Upper lobe of left lung (tissue), 6 donors: ENCODE results near the gene TASOR2. TPM values are rescaled to one million over a fixed set of nuclear protein-coding genes. Genes with fewer than 3 reads are reported as not detected.
A peak's percentile ranks its signal among the peaks of the same experiment; 100 is the strongest.

Experiments
- ATAC-seq, 2 donors: fragments of 200-7000 bp; cut with Tn5 transposase; one replicate each; pipeline ENCODE4 v1.9.1; 2022; ENCODE audit warnings: mild to moderate bottlenecking in 2 of 2, moderate library complexity in 2 of 2; ENCODE audit not compliant: low FRiP score in 2 of 2
- DNase-seq, 2 donors: peaks; one replicate each; pipeline ENCODE4 v3.0.0-alpha.2; 2019 to 2020
- H3K27ac ChIP-seq, 4 donors: fragments of 200-600 bp; sonication (generic); one replicate each; pipeline ENCODE4 v1.5.1; 2016 to 2019
- H3K27me3 ChIP-seq, 4 donors: fragments of 200-600 bp; sonication (generic); one replicate each; pipeline ENCODE4 v1.5.1; 2017 to 2019
- H3K36me3 ChIP-seq, 4 donors: fragments of 200-600 bp; sonication (generic); one replicate each; pipeline ENCODE4 v1.5.1; 2016 to 2019
- H3K4me1 ChIP-seq, 4 donors: fragments of 200-600 bp; sonication (generic); one replicate each; pipeline ENCODE4 v1.5.1; 2018 to 2019
- H3K4me3 ChIP-seq, 4 donors: fragments of 200-600 bp; sonication (generic); one replicate each; pipeline ENCODE4 v1.5.1; 2017 to 2019; ENCODE audit warnings: mild to moderate bottlenecking in 2 of 4, moderate library complexity in 1 of 4
- H3K9me3 ChIP-seq, 4 donors: fragments of 200-600 bp; sonication (generic); one replicate each; pipeline ENCODE4 v1.5.1; 2018 to 2019
- EP300 ChIP-seq, 4 donors: sonication (generic); formaldehyde crosslinking; IDR thresholded peaks; one replicate each; pipeline ENCODE4 v1.5.1; 2017; ENCODE audit warnings: antibody characterized with exemption in 4 of 4, control low read depth in 2 of 4
- POLR2A ChIP-seq, 4 donors: fragments of 450-650 bp; IDR thresholded peaks; one replicate each; pipeline ENCODE4 v1.5.1; 2016 to 2017; ENCODE audit warnings: antibody characterized with exemption in 4 of 4, mild to moderate bottlenecking in 2 of 4
- POLR2AphosphoS5 ChIP-seq, 2 donors: sonication (generic); formaldehyde crosslinking; IDR thresholded peaks; one replicate each; pipeline ENCODE4 v1.5.1; 2017; ENCODE audit warnings: antibody characterized with exemption in 2 of 2
- WGBS, 2 donors: methylation state at CpG; one replicate each; pipeline ENCODE4 v1.1.5; 2017 to 2018; 5-methylcytosine and 5-hydroxymethylcytosine counted together
- total RNA-seq, 6 donors: library from RNA; depleted of rRNA in 4 of 6; stranded (reverse); fragments of >200 nt in 4 of 6; gene quantifications; one replicate each; pipeline versions ENCODE4 v1.1.0 to v1.2.1, GENCODE V29; 2016 to 2021
- TF ChIP-seq, protein P1 (sequence below), 6 experiments: fragments of 450-650 bp in 4 of 6; fragments of 200-600 bp in 2 of 6; sonication (generic) in 2 of 6; IDR thresholded peaks; one replicate each; pipeline ENCODE4 v1.5.1; 2016 to 2019; ENCODE audit warnings: antibody characterized with exemption in 6 of 6
- donor health status: DM: no; HTN: no; CAD: no; lungs with moderate emphysema.
- donor health status: DM: no; HTN: yes; CAD: no; lungs with severe emphysema.

TASOR2 gene
- total RNA-seq, 6 donors from 2014 or later = 26.2 to 124 (median 65.3) TPM

DNA sequence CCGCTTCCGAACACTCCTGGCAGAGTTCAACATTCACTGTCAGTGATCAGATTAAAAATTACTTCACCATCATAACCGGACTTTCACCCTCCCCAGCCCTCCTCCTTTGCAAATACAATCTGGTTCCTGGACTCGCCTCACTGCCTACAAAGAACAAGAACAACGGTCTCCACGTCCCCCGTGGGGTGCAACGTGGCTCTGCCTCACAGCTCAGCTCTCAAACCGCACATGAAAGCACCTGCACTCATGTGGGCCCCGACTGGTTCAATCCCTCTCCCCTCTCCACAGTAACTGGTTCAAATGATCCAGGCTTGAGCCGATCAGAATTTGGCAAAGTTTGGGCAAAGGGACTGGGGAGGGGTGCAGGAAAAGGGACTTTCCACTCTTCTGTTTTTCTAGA is 39.3 kb upstream of the TASOR2 start:
- H3K27me3 ChIP-seq = no peaks in the 10 kb centered on the region
- DNase-seq (no peak), ATAC-seq (peak in 1 of 2 donors; percentile 23)
- H3K4me1 ChIP-seq = no peaks in the 10 kb centered on the region
- peak overlapping the region in 1 of 4 donors; percentile 32 for H3K27ac ChIP-seq
- no peak for TF ChIP-seq POLR2A (IDR thresholded peaks at IDR 0.05)
- no peak for TF ChIP-seq POLR2AphosphoS5 (IDR thresholded peaks at IDR 0.05)
- TF ChIP-seq, protein P1, sequence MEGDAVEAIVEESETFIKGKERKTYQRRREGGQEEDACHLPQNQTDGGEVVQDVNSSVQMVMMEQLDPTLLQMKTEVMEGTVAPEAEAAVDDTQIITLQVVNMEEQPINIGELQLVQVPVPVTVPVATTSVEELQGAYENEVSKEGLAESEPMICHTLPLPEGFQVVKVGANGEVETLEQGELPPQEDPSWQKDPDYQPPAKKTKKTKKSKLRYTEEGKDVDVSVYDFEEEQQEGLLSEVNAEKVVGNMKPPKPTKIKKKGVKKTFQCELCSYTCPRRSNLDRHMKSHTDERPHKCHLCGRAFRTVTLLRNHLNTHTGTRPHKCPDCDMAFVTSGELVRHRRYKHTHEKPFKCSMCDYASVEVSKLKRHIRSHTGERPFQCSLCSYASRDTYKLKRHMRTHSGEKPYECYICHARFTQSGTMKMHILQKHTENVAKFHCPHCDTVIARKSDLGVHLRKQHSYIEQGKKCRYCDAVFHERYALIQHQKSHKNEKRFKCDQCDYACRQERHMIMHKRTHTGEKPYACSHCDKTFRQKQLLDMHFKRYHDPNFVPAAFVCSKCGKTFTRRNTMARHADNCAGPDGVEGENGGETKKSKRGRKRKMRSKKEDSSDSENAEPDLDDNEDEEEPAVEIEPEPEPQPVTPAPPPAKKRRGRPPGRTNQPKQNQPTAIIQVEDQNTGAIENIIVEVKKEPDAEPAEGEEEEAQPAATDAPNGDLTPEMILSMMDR (IDR thresholded peaks at IDR 0.05) = no peak
- no peak for TF ChIP-seq EP300 (IDR thresholded peaks at IDR 0.05)
- H3K4me3 ChIP-seq = no peak overlapping the region
- no peaks in the 10 kb centered on the region for H3K9me3 ChIP-seq
- WGBS, 2 donors = 67 to 83% methylated on average over 11 of the region's 11 CpGs
- peaks cover 11 to 62% (median 23%) of the 10 kb centered on the region in 4 donors for H3K36me3 ChIP-seq

DNA sequence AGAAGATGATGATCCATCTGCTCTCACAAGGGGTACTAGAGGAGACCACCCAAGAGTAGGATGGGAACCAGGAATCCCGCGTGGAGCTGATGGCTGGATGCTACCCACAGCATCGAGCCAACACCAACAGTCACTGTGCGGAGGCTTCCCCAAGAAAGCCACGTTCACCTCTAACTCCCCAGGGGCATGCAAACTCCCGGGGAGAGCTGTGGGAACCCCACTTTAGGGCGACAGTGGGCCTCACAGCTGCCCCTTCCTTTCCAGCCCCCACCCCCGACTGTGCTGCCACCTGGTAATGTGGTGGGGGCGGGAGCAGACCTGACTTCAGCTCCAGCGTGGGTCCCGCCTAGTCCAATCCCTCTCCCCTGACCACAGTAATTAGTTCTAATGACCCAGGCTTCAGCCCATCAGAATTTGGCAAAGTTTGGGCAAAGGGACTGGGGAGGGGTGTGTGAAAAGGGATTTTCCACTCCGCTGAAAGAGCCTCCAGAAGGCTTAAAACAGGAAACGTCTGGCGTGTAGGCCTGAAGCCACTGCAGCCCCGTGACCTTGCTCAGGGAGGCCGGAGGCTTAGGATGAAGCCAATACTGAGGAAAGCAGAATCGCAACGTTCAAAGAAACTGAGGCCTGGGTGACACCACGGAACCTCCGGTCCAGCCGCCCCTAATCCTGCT is 38.6 kb upstream of the TASOR2 start:
- Histone ChIP-seq H3K4me3 (no peak overlapping the region), H3K4me1 (no peaks in the 10 kb centered on the region), H3K27me3 (no peaks in the 10 kb centered on the region), H3K27ac (peak overlapping the region in 3 of 4 donors; percentile 3 to 32 (median 15)), H3K36me3 (peaks cover 11 to 60% (median 19%) of the 10 kb centered on the region in 4 donors), H3K9me3 (no peaks in the 10 kb centered on the region)
- TF ChIP-seq POLR2A (IDR thresholded peaks at IDR 0.05) (no peak), POLR2AphosphoS5 (IDR thresholded peaks at IDR 0.05) (no peak), EP300 (IDR thresholded peaks at IDR 0.05) (no peak)
- TF ChIP-seq, protein P1 (IDR thresholded peaks at IDR 0.05) = no peak
- DNase-seq = no peak
- 77% methylated on average over 19 to 21 of the region's 21 CpGs for WGBS, 2 donors
- peak in 1 of 2 donors; percentile 30 for ATAC-seq

DNA sequence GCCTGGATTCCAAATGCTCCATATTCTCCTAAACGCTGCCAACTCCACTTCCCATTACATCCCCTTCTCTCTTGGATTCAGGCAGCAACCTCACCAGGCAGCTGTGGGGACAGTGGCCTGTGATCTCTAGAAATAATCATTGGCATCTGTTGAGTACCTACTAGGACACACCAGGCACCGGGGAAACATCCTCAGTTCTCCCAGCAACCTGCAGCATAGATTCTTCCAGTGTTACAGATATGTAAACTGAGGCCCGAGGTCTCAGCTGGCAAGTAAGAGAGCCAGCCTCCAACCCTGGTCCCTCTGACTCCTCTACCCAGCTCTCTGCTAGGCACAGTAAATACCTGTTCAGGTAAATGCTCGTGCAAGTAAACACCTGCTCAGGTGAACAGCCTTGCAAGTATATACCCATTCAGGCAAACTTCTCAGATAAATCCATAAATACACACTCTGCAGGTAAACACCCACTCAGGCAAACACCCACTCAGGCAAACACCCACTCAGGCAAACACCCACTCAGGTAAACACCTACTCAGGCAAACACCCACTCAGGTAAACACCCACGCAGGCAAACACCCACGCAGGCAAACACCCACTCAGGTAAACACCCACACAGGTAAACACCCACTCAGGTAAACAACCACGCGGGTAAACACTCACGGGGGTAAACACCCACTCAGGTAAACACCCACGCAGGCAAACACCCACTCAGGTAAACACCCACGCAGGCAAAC is 37.0 kb upstream of the TASOR2 start:
- DNase-seq = no peak
- H3K36me3 ChIP-seq = peaks cover 5 to 47% (median 11%) of the 10 kb centered on the region in 4 donors

DNA sequence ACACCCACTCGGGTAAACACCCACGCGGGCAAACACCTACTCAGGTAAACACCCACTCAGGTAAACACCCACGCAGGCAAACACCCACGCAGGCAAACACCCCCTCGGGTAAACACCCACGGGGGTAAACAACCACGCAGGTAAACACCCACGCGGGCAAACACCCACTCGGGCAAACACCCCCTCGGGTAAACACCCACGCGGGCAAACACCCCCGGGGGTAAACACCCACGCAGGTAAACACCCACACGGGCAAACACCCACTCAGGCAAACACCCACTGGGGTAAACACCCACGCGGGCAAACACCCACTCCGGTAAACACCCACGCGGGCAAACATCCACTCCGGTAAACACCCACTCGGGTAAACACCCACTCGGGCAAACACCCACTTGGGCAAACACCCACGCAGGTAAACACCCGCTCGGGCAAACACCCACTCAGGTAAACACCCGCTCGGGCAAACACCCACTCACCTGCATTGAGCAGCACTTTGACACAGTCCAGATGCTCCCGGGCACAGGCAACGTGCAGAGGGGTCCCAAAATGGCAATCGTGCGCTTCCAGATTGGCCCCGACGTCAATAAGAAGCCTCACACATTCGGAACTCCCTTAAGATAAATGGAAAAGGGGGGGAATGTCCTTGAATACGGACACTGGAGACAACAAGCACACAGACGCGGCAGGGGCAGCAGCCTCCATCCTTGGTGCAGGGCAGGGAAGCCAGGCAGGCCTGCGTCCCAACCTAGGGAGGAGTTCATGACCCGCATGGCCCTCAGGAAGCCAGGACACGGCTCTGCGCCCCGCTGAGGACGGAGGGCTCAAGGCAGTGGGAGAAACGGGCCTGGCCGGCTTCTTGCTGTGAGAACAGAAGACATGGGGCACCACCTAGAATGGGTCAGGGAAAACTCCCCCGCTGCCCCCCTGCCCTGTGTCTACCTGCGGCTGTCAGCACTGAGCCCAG is 35.9 kb upstream of the TASOR2 start:
- ATAC-seq = no peak
- Histone ChIP-seq H3K4me1 (no peaks in the 10 kb centered on the region), H3K4me3 (no peak overlapping the region), H3K9me3 (no peaks in the 10 kb centered on the region), H3K27me3 (no peaks in the 10 kb centered on the region), H3K27ac (no peak overlapping the region), H3K36me3 (peaks cover under 1 to 42% (median 11%) of the 10 kb centered on the region in 4 donors)
- no peak for TF ChIP-seq EP300 (IDR thresholded peaks at IDR 0.05)
- TF ChIP-seq, protein P1 (IDR thresholded peaks at IDR 0.05) = no peak
- TF ChIP-seq POLR2A (IDR thresholded peaks at IDR 0.05) = no peak
- peak in 1 of 2 donors; percentile 71 for DNase-seq
- 90 to 91% methylated on average over 11 to 50 of the region's 50 CpGs for WGBS, 2 donors

More for the DNA sequence above, 37.0 kb upstream of the TASOR2 start:
- Histone ChIP-seq H3K27me3 (no peaks in the 10 kb centered on the region), H3K27ac (no peak overlapping the region), H3K9me3 (no peaks in the 10 kb centered on the region), H3K4me1 (no peaks in the 10 kb centered on the region), H3K4me3 (no peak overlapping the region)
- 93 to 95% methylated on average over 10 to 11 of the region's 11 CpGs for WGBS, 2 donors
- no peak for ATAC-seq
- TF ChIP-seq, protein P1 (IDR thresholded peaks at IDR 0.05) = no peak
- no peak for TF ChIP-seq POLR2AphosphoS5 (IDR thresholded peaks at IDR 0.05)
- TF ChIP-seq POLR2A (IDR thresholded peaks at IDR 0.05) = no peak
- TF ChIP-seq EP300 (IDR thresholded peaks at IDR 0.05) = no peak
